CD4-positive, alpha-beta T cell treated with Interleukin-15 for 4 hours (primary cell): ENCODE results near the gene ISL2.
"Not testable (repeated sequence)": the region's sequence is repeated elsewhere in the genome, so short reads cannot be mapped to it uniquely, and the experiment has no call there.

ENCODE experiments used
- DNase-seq: peaks from one replicate; pipeline ENCODE4 v3.0.0-alpha.2; 2020; ENCODE audit warnings: low spot score

Gene ISL2

GRCh38 chr15:76336254-76337058 lies at the start of gene ISL2:
ISL2 (plus strand) TSS chr15:76336773; CDS start chr15:76336884, 111 bp downstream.
- DNase-seq: peak; percentile 49

GRCh38 chr15:76289582-76289981 lies 47.0 kb upstream of the ISL2 start:
- DNase-seq: no peak

- no peak for DNase-seq
Observed at GRCh38 chr15:76293361-76293760, 43.2 kb upstream of the ISL2 start.

- DNase-seq: not testable (repeated sequence)
Observed at GRCh38 chr15:76294463-76294862, 42.1 kb upstream of the ISL2 start.

- no peak for DNase-seq
Observed at GRCh38 chr15:76296849-76297248, 39.7 kb upstream of the ISL2 start.

- not testable (repeated sequence) for DNase-seq
Observed at GRCh38 chr15:76297951-76298350, 38.6 kb upstream of the ISL2 start.

GRCh38 chr15:76298986-76299385 lies 37.6 kb upstream of the ISL2 start:
- no peak for DNase-seq

GRCh38 chr15:76299786-76300185 lies 36.8 kb upstream of the ISL2 start:
- no peak for DNase-seq

GRCh38 chr15:76303909-76304308 lies 32.7 kb upstream of the ISL2 start:
- DNase-seq: no peak

GRCh38 chr15:76309601-76310330 lies 26.8 kb upstream of the ISL2 start:
- DNase-seq: no peak

GRCh38 chr15:76310475-76311099 lies 26.0 kb upstream of the ISL2 start:
- no peak for DNase-seq

- DNase-seq: peak; percentile 90
Observed at GRCh38 chr15:76311100-76311953, 25.2 kb upstream of the ISL2 start, which contains the start of gene ETFA. ETFA (minus strand) TSS chr15:76311469; CDS start chr15:76311388, 81 bp downstream.

- DNase-seq: no peak
Observed at GRCh38 chr15:76312540-76313174, 23.9 kb upstream of the ISL2 start.

- not testable (repeated sequence) for DNase-seq
Observed at GRCh38 chr15:76313175-76313567, 23.4 kb upstream of the ISL2 start.

GRCh38 chr15:76313731-76314130 lies 22.8 kb upstream of the ISL2 start:
- DNase-seq: no peak

GRCh38 chr15:76320012-76320411 lies 16.6 kb upstream of the ISL2 start:
- no peak for DNase-seq

GRCh38 chr15:76321171-76321570 lies 15.4 kb upstream of the ISL2 start:
- no peak for DNase-seq

GRCh38 chr15:76321602-76322001 lies 15.0 kb upstream of the ISL2 start:
- no peak for DNase-seq

- DNase-seq: no peak
Observed at GRCh38 chr15:76324066-76324465, 12.5 kb upstream of the ISL2 start.

GRCh38 chr15:76325704-76326103 lies 10.9 kb upstream of the ISL2 start:
- DNase-seq: no peak
